K562 treated with DMSO at 1 percent for 12 hours (cell line): Measurements from ENCODE around the gene BZW2. TPM values are rescaled to one million over a fixed set of nuclear protein-coding genes. Genes with fewer than 3 reads are reported as not detected.

Source experiments
- total RNA-seq: library from RNA; unstranded; fragments of 300-600 nt; gene quantifications from 2 replicates; pipeline ENCODE4 v1.2.3, GENCODE V29; 2022; ENCODE audit not compliant: insufficient read depth

Gene BZW2
- 42.8 and 64.2 TPM in 2 replicates for total RNA-seq

DNA sequence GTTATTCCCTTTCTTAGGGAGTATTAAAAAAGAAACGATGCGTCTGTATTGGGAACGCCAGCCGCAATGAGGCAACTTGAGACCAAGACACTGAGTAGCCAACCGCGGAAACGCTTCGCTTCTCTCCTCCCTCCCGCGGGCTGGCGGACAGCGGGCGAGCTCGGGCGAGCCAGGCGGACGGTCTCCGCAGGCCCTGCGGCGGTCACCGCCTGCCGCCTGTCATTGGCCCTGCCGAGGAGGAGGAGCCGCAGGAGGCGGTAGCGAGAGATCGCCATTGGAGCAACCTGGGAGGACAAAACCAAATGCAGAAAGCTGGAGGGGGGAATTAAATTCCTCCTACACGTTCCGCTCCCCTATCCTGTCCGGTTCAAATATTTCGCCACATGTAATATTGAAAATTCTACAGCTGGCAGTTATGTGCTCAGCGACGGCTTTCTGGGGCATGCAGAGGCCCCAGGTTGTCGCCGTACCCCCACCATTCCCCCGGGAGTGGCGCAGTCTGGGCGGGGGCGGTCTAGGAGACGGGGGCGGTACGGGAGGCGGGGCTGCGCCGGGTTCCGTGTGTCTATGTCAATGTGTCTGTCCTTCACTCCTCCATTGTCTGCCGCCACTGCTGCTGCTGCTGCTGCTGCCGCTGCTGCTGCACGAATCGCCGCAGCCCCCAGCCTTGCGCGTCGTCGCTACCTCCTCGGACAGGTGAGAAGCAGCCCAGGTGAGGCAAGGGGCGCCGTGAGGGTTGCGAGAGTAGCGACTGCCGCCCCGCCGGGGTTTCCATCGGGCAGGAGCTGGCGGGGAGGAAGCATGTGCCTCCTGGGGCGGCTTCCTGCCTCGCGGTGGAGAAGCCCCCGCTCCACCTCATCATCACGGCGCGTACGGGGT lies at the start of gene BZW2, which contains the start of gene ANKMY2:
Gene BZW2, plus strand, starts transcription at position 589 of the 879 bp plus-strand sequence. CDS start 19,263 bp downstream, outside the sequence.
Gene ANKMY2, minus strand, starts transcription at position 162 of the 879 bp plus-strand sequence. CDS start 181 bp downstream, outside the sequence.

DNA sequence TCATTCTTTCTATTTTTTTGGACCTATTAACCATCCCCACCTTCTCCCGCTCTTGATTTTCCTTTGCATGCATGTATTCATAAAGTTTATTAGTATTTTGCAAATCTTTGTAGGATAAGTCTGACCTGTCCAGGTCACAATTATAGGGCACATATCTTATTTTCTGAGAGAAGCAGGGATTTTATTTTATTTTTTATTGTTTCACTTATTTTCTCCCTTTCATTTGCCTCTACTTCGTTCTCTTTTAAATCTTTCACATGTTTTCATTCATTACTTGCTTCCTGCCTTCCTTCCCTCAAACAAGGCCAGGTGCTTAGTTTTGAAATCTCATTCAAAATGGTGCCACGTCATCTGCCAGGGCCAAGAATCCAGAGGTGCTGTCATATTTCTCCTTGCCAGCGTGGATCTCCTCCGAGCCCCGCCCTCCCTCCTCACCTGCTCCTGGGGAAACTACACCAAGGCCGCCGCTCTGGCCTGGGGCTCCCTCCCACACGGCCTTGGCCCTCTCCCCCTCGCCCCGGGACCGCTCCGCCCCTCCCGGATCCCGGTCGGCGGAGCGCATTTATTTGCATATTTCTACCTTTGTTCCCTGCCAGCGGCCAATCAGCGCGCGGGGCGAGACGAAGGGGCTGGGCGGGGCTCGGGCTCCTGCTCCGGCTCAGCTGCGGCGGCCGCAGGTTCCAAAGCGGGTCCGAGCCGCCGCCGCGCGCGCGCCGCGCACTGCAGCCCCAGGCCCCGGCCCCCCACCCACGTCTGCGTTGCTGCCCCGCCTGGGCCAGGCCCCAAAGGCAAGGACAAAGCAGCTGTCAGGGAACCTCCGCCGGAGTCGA lies 107.3 kb downstream of the BZW2 start, which contains the start of gene TSPAN13:
Gene TSPAN13, plus strand, starts transcription at position 654 of the 830 bp plus-strand sequence. CDS start 213 bp downstream, outside the sequence.

Other genes with a start within 250 kb of the BZW2 start
- gene CRPPA, start 224.6 kb upstream of the BZW2 start, total RNA-seq, result 1.6 and 4.4 TPM in 2 replicates
- gene SOSTDC1, start 180.4 kb upstream of the BZW2 start, total RNA-seq, result 11.4 and 22.5 TPM in 2 replicates
- gene LRRC72, start 119.4 kb upstream of the BZW2 start, total RNA-seq, result not detected in 2 replicates
- 21.9 and 108 TPM in 2 replicates for gene ANKMY2, start 427 bp upstream of the BZW2 start, total RNA-seq
- gene TSPAN13, start 107.6 kb downstream of the BZW2 start, total RNA-seq, result 32.6 and 52.1 TPM in 2 replicates
- not detected in 2 replicates for gene AGR2, start 158.8 kb downstream of the BZW2 start, total RNA-seq
- not detected in 2 replicates for gene AGR3, start 235.8 kb downstream of the BZW2 start, total RNA-seq